ENCODE data around the gene TMEM204. TPM values are rescaled to one million over a fixed set of nuclear protein-coding genes. Genes with fewer than 3 reads are reported as not detected.

Gene TMEM204
- total RNA-seq, 1 donor from 2014 or later = 1.0 TPM

DNA sequence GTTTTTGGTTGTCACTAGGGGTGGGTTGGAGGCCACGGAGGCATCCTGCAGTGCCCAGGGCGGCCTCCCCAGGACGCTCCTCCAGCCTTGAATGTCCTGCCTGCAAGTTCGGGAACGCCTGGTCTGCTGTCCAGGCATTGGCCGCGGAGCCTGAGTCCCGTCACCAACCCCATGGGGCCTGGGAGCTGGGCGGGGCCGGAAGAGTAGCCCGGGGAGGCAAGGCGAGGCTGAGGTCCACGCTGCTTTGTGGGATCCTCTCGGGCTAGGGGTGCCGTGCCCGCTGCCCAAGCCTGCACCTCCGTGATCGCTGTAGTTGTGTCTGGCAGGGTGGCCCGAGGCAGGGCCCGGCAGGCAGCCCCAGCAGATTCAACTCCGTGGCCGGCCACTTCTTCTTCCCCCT, 27.6 kb upstream of the TMEM204 start:
- H3K9me3 Mint-ChIP-seq = no peaks in the 10 kb centered on the region
- TF ChIP-seq, protein P1, sequence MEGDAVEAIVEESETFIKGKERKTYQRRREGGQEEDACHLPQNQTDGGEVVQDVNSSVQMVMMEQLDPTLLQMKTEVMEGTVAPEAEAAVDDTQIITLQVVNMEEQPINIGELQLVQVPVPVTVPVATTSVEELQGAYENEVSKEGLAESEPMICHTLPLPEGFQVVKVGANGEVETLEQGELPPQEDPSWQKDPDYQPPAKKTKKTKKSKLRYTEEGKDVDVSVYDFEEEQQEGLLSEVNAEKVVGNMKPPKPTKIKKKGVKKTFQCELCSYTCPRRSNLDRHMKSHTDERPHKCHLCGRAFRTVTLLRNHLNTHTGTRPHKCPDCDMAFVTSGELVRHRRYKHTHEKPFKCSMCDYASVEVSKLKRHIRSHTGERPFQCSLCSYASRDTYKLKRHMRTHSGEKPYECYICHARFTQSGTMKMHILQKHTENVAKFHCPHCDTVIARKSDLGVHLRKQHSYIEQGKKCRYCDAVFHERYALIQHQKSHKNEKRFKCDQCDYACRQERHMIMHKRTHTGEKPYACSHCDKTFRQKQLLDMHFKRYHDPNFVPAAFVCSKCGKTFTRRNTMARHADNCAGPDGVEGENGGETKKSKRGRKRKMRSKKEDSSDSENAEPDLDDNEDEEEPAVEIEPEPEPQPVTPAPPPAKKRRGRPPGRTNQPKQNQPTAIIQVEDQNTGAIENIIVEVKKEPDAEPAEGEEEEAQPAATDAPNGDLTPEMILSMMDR (conservative IDR thresholded peaks at IDR 0.05) = no peak
- no peak for DNase-seq (ENCODE audit: extremely low spot score, unreplicated experiment)
- no peaks in the 10 kb centered on the region for H3K4me1 Mint-ChIP-seq (ENCODE audit: unreplicated experiment)
- peaks cover 3% of the 10 kb centered on the region for H3K36me3 Mint-ChIP-seq
- H3K4me3 Mint-ChIP-seq = no peak overlapping the region
- no peaks in the 10 kb centered on the region for H3K27me3 Mint-ChIP-seq
- no peak overlapping the region for H3K27ac Mint-ChIP-seq

- TF ChIP-seq, protein P1 (conservative IDR thresholded peaks at IDR 0.05) = no peak
- H3K4me1 Mint-ChIP-seq (ENCODE audit: unreplicated experiment) = no peaks in the 10 kb centered on the region
- H3K27ac Mint-ChIP-seq = no peak overlapping the region
- no peak for DNase-seq (ENCODE audit: extremely low spot score, unreplicated experiment)
- no peaks in the 10 kb centered on the region for H3K9me3 Mint-ChIP-seq
- H3K36me3 Mint-ChIP-seq = peaks cover 3% of the 10 kb centered on the region
- H3K4me3 Mint-ChIP-seq = no peak overlapping the region
- no peaks in the 10 kb centered on the region for H3K27me3 Mint-ChIP-seq
Observed at GRCh38 chr16:1506494-1507213, 26.8 kb upstream of the TMEM204 start.

GRCh38 chr16:1508494-1509187, 24.8 kb upstream of the TMEM204 start:
- no peak overlapping the region for H3K4me3 Mint-ChIP-seq
- H3K27ac Mint-ChIP-seq = no peak overlapping the region
- H3K9me3 Mint-ChIP-seq = no peaks in the 10 kb centered on the region
- peaks cover 4% of the 10 kb centered on the region for H3K36me3 Mint-ChIP-seq
- TF ChIP-seq, protein P1 (conservative IDR thresholded peaks at IDR 0.05) = no peak
- no peak for DNase-seq (ENCODE audit: extremely low spot score, unreplicated experiment)
- no peaks in the 10 kb centered on the region for H3K4me1 Mint-ChIP-seq (ENCODE audit: unreplicated experiment)
- H3K27me3 Mint-ChIP-seq = no peaks in the 10 kb centered on the region

- H3K4me1 Mint-ChIP-seq (ENCODE audit: unreplicated experiment) = no peaks in the 10 kb centered on the region
- TF ChIP-seq, protein P1 (conservative IDR thresholded peaks at IDR 0.05) = no peak
- no peaks in the 10 kb centered on the region for H3K9me3 Mint-ChIP-seq
- H3K36me3 Mint-ChIP-seq = peaks cover 7% of the 10 kb centered on the region
- H3K27ac Mint-ChIP-seq = no peak overlapping the region
- DNase-seq (ENCODE audit: extremely low spot score, unreplicated experiment) = no peak
- no peak overlapping the region for H3K4me3 Mint-ChIP-seq
- H3K27me3 Mint-ChIP-seq = no peaks in the 10 kb centered on the region
Observed at GRCh38 chr16:1509307-1510221, 23.9 kb upstream of the TMEM204 start.

DNA sequence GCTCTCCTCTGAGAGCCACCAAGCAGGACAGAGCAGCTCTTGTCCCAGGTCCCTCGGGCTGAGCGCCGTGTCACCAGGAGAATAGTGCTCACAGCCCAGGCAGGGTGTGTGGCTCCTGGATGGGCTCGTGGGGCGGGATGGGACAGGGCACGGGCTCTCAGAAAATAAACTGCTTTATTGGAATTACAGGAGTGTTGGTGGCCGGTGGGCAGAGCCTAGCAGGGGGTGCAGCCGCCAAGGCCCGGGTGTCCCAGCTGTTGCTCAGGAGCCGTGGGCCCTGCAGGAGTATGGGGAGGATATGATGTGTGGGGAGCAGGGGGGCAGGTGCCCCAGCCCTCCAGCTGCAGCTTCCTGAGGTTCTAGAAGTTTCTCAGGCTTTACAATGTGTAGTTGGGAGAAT, 23.2 kb upstream of the TMEM204 start:
- TF ChIP-seq, protein P1 (conservative IDR thresholded peaks at IDR 0.05) = no peak
- Mint-ChIP-seq H3K36me3 (peaks cover 13% of the 10 kb centered on the region), H3K9me3 (no peaks in the 10 kb centered on the region), H3K27me3 (no peaks in the 10 kb centered on the region), H3K4me1 (ENCODE audit: unreplicated experiment) (no peaks in the 10 kb centered on the region), H3K4me3 (no peak overlapping the region), H3K27ac (no peak overlapping the region)
- no peak for DNase-seq (ENCODE audit: extremely low spot score, unreplicated experiment)

All from type B pancreatic cell (in vitro differentiated cells).